Right lobe of liver (tissue), 4 donors: ENCODE data around the gene LTBR.

Experiments
- CTCF ChIP-seq, 4 donors: fragments of 200-600 bp in 3 of 4; fragments of 450-650 bp in 1 of 4; IDR thresholded peaks; one replicate each; pipeline versions ENCODE4 v1.5.1 to v1.8.0; 2016 to 2022; ENCODE audit warnings: antibody characterized with exemption in 4 of 4, mild to moderate bottlenecking in 2 of 4
- POLR2A ChIP-seq: fragments of 450-650 bp; IDR thresholded peaks from one replicate; pipeline ENCODE4 v1.6.1; 2017; ENCODE audit warnings: antibody characterized with exemption, mild to moderate bottlenecking
- donor health status: DM: no; HTN: no; CAD: no.
- donor health status: DM: no; HTN: no; CAD: no.
- donor health status: DM: no; HTN: yes; CAD: no.

GRCh38 chr12:6382982-6383381 is 980 bp upstream of the LTBR start:
- TF ChIP-seq CTCF (IDR thresholded peaks at IDR 0.05) (no peak), POLR2A (no peak)
